ENCODE results near the gene DIP2C.
A peak's percentile ranks its signal among the peaks of the same experiment; 100 is the strongest.
"Not testable (repeated sequence)": the region's sequence is repeated elsewhere in the genome, so short reads cannot be mapped to it uniquely, and the experiment has no call there.

DIP2C gene

GRCh38 chr10:436013-436697, 253.3 kb downstream of the DIP2C start:
- no peak for DNase-seq (ENCODE audit: low read depth, low spot score)
- H3K4me3 ChIP-seq (ENCODE audit: low read length): no peak overlapping the region

GRCh38 chr10:435397-435796, 254.1 kb downstream of the DIP2C start:
- H3K4me3 ChIP-seq (ENCODE audit: low read length): no peak overlapping the region
- DNase-seq (ENCODE audit: low read depth, low spot score): no peak

- H3K4me3 ChIP-seq (ENCODE audit: low read length): no peak overlapping the region
- DNase-seq (ENCODE audit: low read depth, low spot score): no peak
Observed at GRCh38 chr10:429696-430095, 259.8 kb downstream of the DIP2C start.

GRCh38 chr10:427761-428519, 261.5 kb downstream of the DIP2C start:
- DNase-seq (ENCODE audit: low read depth, low spot score): no peak
- H3K4me3 ChIP-seq (ENCODE audit: low read length): no peak overlapping the region

- not testable (repeated sequence) for H3K4me3 ChIP-seq (ENCODE audit: low read length); DNase-seq (ENCODE audit: low read depth, low spot score)
Observed at GRCh38 chr10:425365-425764, 264.1 kb downstream of the DIP2C start.

GRCh38 chr10:424724-425123, 264.7 kb downstream of the DIP2C start:
- not testable (repeated sequence) for DNase-seq (ENCODE audit: low read depth, low spot score); H3K4me3 ChIP-seq (ENCODE audit: low read length)

- no peak overlapping the region for H3K4me3 ChIP-seq (ENCODE audit: low read length)
Observed at GRCh38 chr10:423178-423577, 266.3 kb downstream of the DIP2C start.

GRCh38 chr10:422675-423074, 266.8 kb downstream of the DIP2C start:
- DNase-seq (ENCODE audit: low read depth, low spot score): no peak
- no peak overlapping the region for H3K4me3 ChIP-seq (ENCODE audit: low read length)

More at GRCh38 chr10:423178-423577, 266.3 kb downstream of the DIP2C start:
- DNase-seq (ENCODE audit: low read depth, low spot score): no peak

GRCh38 chr10:422241-422640, 267.2 kb downstream of the DIP2C start:
- peak; percentile 19 for DNase-seq (ENCODE audit: low read depth, low spot score)
- H3K4me3 ChIP-seq (ENCODE audit: low read length): no peak overlapping the region

- no peak for DNase-seq (ENCODE audit: low read depth, low spot score)
- no peak overlapping the region for H3K4me3 ChIP-seq (ENCODE audit: low read length)
Observed at GRCh38 chr10:421170-421569, 268.3 kb downstream of the DIP2C start.

- DNase-seq (ENCODE audit: low read depth, low spot score): no peak
- H3K4me3 ChIP-seq (ENCODE audit: low read length): no peak overlapping the region
Observed at GRCh38 chr10:420154-421121, 269.0 kb downstream of the DIP2C start.

GRCh38 chr10:418894-419293, 270.6 kb downstream of the DIP2C start:
- no peak overlapping the region for H3K4me3 ChIP-seq (ENCODE audit: low read length)
- DNase-seq (ENCODE audit: low read depth, low spot score): no peak

GRCh38 chr10:418226-418625, 271.2 kb downstream of the DIP2C start:
- DNase-seq (ENCODE audit: low read depth, low spot score): no peak
- H3K4me3 ChIP-seq (ENCODE audit: low read length): no peak overlapping the region

- DNase-seq (ENCODE audit: low read depth, low spot score): no peak
- H3K4me3 ChIP-seq (ENCODE audit: low read length): no peak overlapping the region
Observed at GRCh38 chr10:416091-416515, 273.4 kb downstream of the DIP2C start.

GRCh38 chr10:413662-414071, 275.8 kb downstream of the DIP2C start:
- H3K4me3 ChIP-seq (ENCODE audit: low read length): no peak overlapping the region
- no peak for DNase-seq (ENCODE audit: low read depth, low spot score)

GRCh38 chr10:412109-412508, 277.4 kb downstream of the DIP2C start:
- H3K4me3 ChIP-seq (ENCODE audit: low read length): no peak overlapping the region
- DNase-seq (ENCODE audit: low read depth, low spot score): no peak

GRCh38 chr10:411603-412002, 277.9 kb downstream of the DIP2C start:
- H3K4me3 ChIP-seq (ENCODE audit: low read length): no peak overlapping the region
- DNase-seq (ENCODE audit: low read depth, low spot score): no peak

GRCh38 chr10:409408-410040, 279.9 kb downstream of the DIP2C start:
- no peak overlapping the region for H3K4me3 ChIP-seq (ENCODE audit: low read length)
- DNase-seq (ENCODE audit: low read depth, low spot score): no peak

- no peak for DNase-seq (ENCODE audit: low read depth, low spot score)
- no peak overlapping the region for H3K4me3 ChIP-seq (ENCODE audit: low read length)
Observed at GRCh38 chr10:408236-408635, 281.2 kb downstream of the DIP2C start.

Measured in Jurkat, Clone E6-1 (cell line).